OCI-LY3 (cell line): ENCODE data around the gene HEXD.

Experiments
- CTCF ChIP-seq: fragments of 200-600, 300-600 bp; sonication (generic); IDR thresholded peaks from 2 replicates; pipeline ENCODE4 v1.5.1; 2014; ENCODE audit warnings: antibody characterized with exemption, low read length, low read depth
- EZH2phosphoT487 ChIP-seq: fragments of 200-600 bp; shearing (Covaris generic); IDR thresholded peaks from 2 replicates; pipeline ENCODE4 v1.6.1; 2018; ENCODE audit warnings: antibody characterized with exemption, mixed run types, low read depth

- no peak for TF ChIP-seq CTCF
- no peak for TF ChIP-seq EZH2phosphoT487
Measured at GRCh38 chr17:82480318-82480717, 62.2 kb downstream of the HEXD start.
